SK-N-SH (cell line): ENCODE measurements around the gene MYH16. TPM values are rescaled to one million over a fixed set of nuclear protein-coding genes. Genes with fewer than 3 reads are reported as not detected.

Experiments used
- CTCF ChIA-PET: fragments of 300-600, 350-600 bp; formaldehyde crosslinking; extraction: SDS; loops from one replicate; lab custom pipeline; 2021; lab: Yijun Ruan, JAX
- POLR2A ChIA-PET: fragments of 350-600 bp; sonication (Branson Sonifier 250); formaldehyde crosslinking; extraction: SDS; loops from one replicate; lab custom pipeline; 2020; ENCODE audit warnings: antibody characterized with exemption, inconsistent platforms; lab: Yijun Ruan, JAX
- DNase-seq: peaks from one replicate; pipeline ENCODE4 v3.0.0; 2012
- H2AFZ ChIP-seq: fragments of 200-600 bp; sonication (generic); 2 replicates; pipeline ENCODE4 v1.8.1; 2016; ENCODE audit warnings: antibody characterized with exemption, mild to moderate bottlenecking, low read depth
- H3F3A ChIP-seq: fragments of 200-600 bp; sonication (generic); replicated peaks from 2 replicates; pipeline ENCODE3; 2016; ENCODE audit warnings: antibody characterized with exemption, mild to moderate bottlenecking; ENCODE audit not compliant: insufficient read depth
- H3K27ac ChIP-seq, 2 experiments: fragments of 200-500 bp in 1 of 2; fragments of 200-600 bp in 1 of 2; sonication (Bioruptor generic) in 1 of 2; sonication (generic), shearing (Covaris generic) in 1 of 2; 2 replicates each; pipeline versions ENCODE4 v1.5.1 to v1.6.1; 2014 to 2016; ENCODE audit warnings: low read depth in 2 of 2, inconsistent platforms in 1 of 2, low read length in 1 of 2, mild to moderate bottlenecking in 1 of 2, mixed read lengths in 1 of 2
- H3K27me3 ChIP-seq: fragments of 200-600 bp; sonication (generic), shearing (Covaris generic); 2 replicates; pipeline ENCODE4 v1.6.1; 2016; ENCODE audit warnings: mixed run types; ENCODE audit not compliant: insufficient read depth
- H3K36me3 ChIP-seq, 2 experiments: fragments of 200-500 bp in 1 of 2; fragments of 200-600 bp in 1 of 2; sonication (Bioruptor generic) in 1 of 2; sonication (generic) in 1 of 2; replicated peaks in 1 of 2; 2 replicates each; pipeline versions ENCODE3 to v1.5.1; 2014 to 2016; ENCODE audit warnings: low read length in 1 of 2, mild to moderate bottlenecking in 1 of 2; ENCODE audit not compliant: insufficient read depth in 2 of 2, control insufficient read depth in 1 of 2
- H3K4me1 ChIP-seq, 2 experiments: fragments of 200-500 bp in 1 of 2; fragments of 200-600 bp in 1 of 2; sonication (Bioruptor generic) in 1 of 2; sonication (generic), shearing (Covaris generic) in 1 of 2; 2 replicates each; pipeline versions ENCODE4 v1.5.1 to v1.6.1; 2014 to 2016; ENCODE audit warnings: low read depth in 1 of 2, low read length in 1 of 2, mixed run types in 1 of 2; ENCODE audit not compliant: insufficient read depth in 2 of 2, control insufficient read depth in 1 of 2
- H3K4me2 ChIP-seq: fragments of 200-600 bp; sonication (generic), shearing (Covaris generic); 2 replicates; pipeline ENCODE4 v1.6.1; 2017; ENCODE audit warnings: mixed run types
- H3K4me3 ChIP-seq, 2 experiments: fragments of 200-500 bp in 1 of 2; fragments of 200-600 bp in 1 of 2; sonication (Bioruptor generic) in 1 of 2; sonication (generic), shearing (Covaris generic) in 1 of 2; 2 replicates each; pipeline versions ENCODE4 v1.5.1 to v1.8.1; 2014 to 2016; ENCODE audit warnings: low read depth in 2 of 2, inconsistent platforms in 1 of 2, low read length in 1 of 2, mild to moderate bottlenecking in 1 of 2, mixed read lengths in 1 of 2, moderate library complexity in 1 of 2
- H3K79me2 ChIP-seq: fragments of 200-600 bp; sonication (generic); 2 replicates; pipeline ENCODE4 v1.8.1; 2017; ENCODE audit warnings: mild to moderate bottlenecking; ENCODE audit not compliant: insufficient read depth
- H3K9ac ChIP-seq: fragments of 200-600 bp; sonication (generic); 2 replicates; pipeline ENCODE4 v1.6.1; 2017; ENCODE audit warnings: mixed run types
- H3K9me2 ChIP-seq: fragments of 200-600 bp; sonication (generic); 2 replicates; pipeline ENCODE4 v1.6.1; 2017; ENCODE audit warnings: mixed run types
- H3K9me3 ChIP-seq: fragments of 200-600 bp; sonication (generic); 2 replicates; pipeline ENCODE4 v1.6.1; 2017; ENCODE audit warnings: mixed run types, mild to moderate bottlenecking, moderate library complexity
- H4K20me1 ChIP-seq: fragments of 200-600 bp; sonication (generic); 2 replicates; pipeline ENCODE4 v1.6.1; 2017; ENCODE audit warnings: mild to moderate bottlenecking, mixed run types; ENCODE audit not compliant: insufficient read depth
- ELF1 ChIP-seq: IDR thresholded peaks from 2 replicates; pipeline ENCODE4 v1.4.0; 2012
- EP300 ChIP-seq, 2 experiments: IDR thresholded peaks; 2 replicates each; pipeline versions ENCODE4 v1.4.0 to v1.6.1; 2012; ENCODE audit warnings: borderline replicate concordance in 1 of 2, low read depth in 1 of 2, low read length in 1 of 2
- FOXJ3 ChIP-seq: sonication (generic); formaldehyde crosslinking; IDR thresholded peaks from 2 replicates; pipeline ENCODE4 v1.5.1; 2020; ENCODE audit warnings: mild to moderate bottlenecking, missing genetic modification reagents
- GATA2 ChIP-seq: sonication (generic); formaldehyde crosslinking; IDR thresholded peaks from 2 replicates; pipeline ENCODE4 v1.5.0; 2020; ENCODE audit warnings: mild to moderate bottlenecking, missing genetic modification reagents
- MEF2A ChIP-seq: IDR thresholded peaks from 2 replicates; pipeline ENCODE4 v1.4.0; 2012; ENCODE audit warnings: low read depth, borderline replicate concordance
- POLR2AphosphoS5 ChIP-seq: IDR thresholded peaks from 2 replicates; pipeline ENCODE4 v1.6.1; 2012; ENCODE audit warnings: low read depth, low read length
- RCOR1 ChIP-seq: fragments of 150-350 bp; IDR thresholded peaks from 2 replicates; pipeline ENCODE4 v1.6.1; 2017; ENCODE audit warnings: antibody characterized with exemption, low read length
- RFX5 ChIP-seq: IDR thresholded peaks from 2 replicates; pipeline ENCODE4 v1.6.1; 2012; ENCODE audit warnings: mild to moderate bottlenecking, improper control_type of control experiment, low read length
- RXRA ChIP-seq: IDR thresholded peaks from 2 replicates; pipeline ENCODE4 v1.4.0; 2012; ENCODE audit warnings: low read depth, mild to moderate bottlenecking, borderline replicate concordance
- SMC3 ChIP-seq: IDR thresholded peaks from 2 replicates; pipeline ENCODE4 v1.6.1; 2012; ENCODE audit warnings: low read depth, low read length, improper control_type of control experiment
- TEAD4 ChIP-seq: IDR thresholded peaks from 2 replicates; pipeline ENCODE4 v1.4.0; 2012; ENCODE audit warnings: mild to moderate bottlenecking, borderline replicate concordance; ENCODE audit not compliant: insufficient read depth
- WGBS: methylation state at CpG from one replicate; pipeline ENCODE4 v1.1.6; 2017; ENCODE audit warnings: low lambda C conversion rate; 5-methylcytosine and 5-hydroxymethylcytosine counted together
- polyA plus RNA-seq, 3 experiments: library from polyadenylated mRNA; depleted of rRNA; stranded (reverse); fragments of >200 nt; gene quantifications; 2 replicates each; pipeline ENCODE4 v1.2.3, GENCODE V29; 2012
- TF ChIP-seq, protein P1 (sequence below): IDR thresholded peaks from 2 replicates; pipeline ENCODE4 v1.4.0; 2012; ENCODE audit warnings: low read depth, borderline replicate concordance
- TF ChIP-seq, protein P2 (sequence below): fragments of 150-350 bp; IDR thresholded peaks from 2 replicates; pipeline ENCODE4 v1.6.1; 2016; ENCODE audit warnings: mild to moderate bottlenecking, low read depth, low read length
- TF ChIP-seq, protein P3 (sequence below): IDR thresholded peaks from 2 replicates; pipeline ENCODE4; 2012
- TF ChIP-seq, protein P4 (sequence below): IDR thresholded peaks from 2 replicates; pipeline ENCODE4 v1.4.0; 2012; ENCODE audit warnings: low read depth

Gene MYH16
- polyA plus RNA-seq, 1 of the 3 experiments (the other 2 are of a cell fraction) = 0.41 TPM

DNA sequence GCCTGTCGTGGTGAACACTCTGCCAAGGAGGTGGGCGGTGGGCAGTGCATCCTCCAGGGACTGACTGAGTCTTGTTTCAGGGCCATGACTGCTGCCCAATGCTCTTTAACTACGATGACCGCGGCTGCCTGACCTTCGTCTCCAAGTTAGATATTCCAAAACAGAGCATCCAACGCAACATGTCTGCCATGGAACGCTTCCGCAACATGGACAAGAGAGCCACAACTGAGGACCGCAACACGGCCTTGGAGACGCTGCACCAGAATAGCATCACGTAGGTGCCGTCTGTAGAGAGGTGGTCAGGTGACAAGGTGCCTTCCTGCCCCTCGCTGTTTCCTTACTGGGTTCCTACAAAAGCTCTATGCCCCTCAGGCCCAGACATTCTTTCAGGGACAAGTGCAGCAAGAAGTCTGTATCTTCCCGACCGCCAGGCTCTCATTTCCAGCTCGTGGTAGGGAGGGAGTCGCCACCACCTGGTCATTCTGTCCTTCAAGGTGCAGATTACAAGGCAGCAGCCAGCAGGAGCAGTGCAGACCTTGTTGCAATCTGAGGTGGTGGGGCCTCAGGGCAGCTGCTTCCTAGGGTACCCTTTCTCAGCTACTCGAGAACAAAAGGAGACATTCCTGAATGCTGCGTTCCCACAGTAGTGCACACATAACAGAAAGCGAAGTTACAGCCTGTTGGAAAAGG, 87.0 kb downstream of the MYH16 start:
- Histone ChIP-seq H3K9ac (no peak overlapping the region), H2AFZ (no peak overlapping the region), H3K9me2 (no peaks in the 10 kb centered on the region), H3K79me2 (no peaks in the 10 kb centered on the region)
- TF ChIP-seq RCOR1 (no peak), TEAD4 (no peak), POLR2AphosphoS5 (no peak), FOXJ3 (CRISPR knock-in tag) (no peak), EP300 (IDR thresholded peaks at IDR 0.05; ENCODE audit: borderline replicate concordance in 1 of 2, low read depth in 1 of 2, low read length in 1 of 2) (no peak), RFX5 (no peak), ELF1 (no peak), SMC3 (no peak), RXRA (no peak), GATA2 (no peak), MEF2A (no peak)
- TF ChIP-seq, protein P1, sequence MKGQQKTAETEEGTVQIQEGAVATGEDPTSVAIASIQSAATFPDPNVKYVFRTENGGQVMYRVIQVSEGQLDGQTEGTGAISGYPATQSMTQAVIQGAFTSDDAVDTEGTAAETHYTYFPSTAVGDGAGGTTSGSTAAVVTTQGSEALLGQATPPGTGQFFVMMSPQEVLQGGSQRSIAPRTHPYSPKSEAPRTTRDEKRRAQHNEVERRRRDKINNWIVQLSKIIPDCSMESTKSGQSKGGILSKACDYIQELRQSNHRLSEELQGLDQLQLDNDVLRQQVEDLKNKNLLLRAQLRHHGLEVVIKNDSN = no peak
- TF ChIP-seq, protein P2, sequence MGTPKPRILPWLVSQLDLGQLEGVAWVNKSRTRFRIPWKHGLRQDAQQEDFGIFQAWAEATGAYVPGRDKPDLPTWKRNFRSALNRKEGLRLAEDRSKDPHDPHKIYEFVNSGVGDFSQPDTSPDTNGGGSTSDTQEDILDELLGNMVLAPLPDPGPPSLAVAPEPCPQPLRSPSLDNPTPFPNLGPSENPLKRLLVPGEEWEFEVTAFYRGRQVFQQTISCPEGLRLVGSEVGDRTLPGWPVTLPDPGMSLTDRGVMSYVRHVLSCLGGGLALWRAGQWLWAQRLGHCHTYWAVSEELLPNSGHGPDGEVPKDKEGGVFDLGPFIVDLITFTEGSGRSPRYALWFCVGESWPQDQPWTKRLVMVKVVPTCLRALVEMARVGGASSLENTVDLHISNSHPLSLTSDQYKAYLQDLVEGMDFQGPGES = no peak
- TF ChIP-seq, protein P3, sequence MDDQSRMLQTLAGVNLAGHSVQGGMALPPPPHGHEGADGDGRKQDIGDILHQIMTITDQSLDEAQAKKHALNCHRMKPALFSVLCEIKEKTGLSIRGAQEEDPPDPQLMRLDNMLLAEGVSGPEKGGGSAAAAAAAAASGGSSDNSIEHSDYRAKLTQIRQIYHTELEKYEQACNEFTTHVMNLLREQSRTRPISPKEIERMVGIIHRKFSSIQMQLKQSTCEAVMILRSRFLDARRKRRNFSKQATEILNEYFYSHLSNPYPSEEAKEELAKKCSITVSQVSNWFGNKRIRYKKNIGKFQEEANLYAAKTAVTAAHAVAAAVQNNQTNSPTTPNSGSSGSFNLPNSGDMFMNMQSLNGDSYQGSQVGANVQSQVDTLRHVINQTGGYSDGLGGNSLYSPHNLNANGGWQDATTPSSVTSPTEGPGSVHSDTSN = no peak
- TF ChIP-seq, protein P4, sequence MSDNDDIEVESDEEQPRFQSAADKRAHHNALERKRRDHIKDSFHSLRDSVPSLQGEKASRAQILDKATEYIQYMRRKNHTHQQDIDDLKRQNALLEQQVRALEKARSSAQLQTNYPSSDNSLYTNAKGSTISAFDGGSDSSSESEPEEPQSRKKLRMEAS = no peak
- TF ChIP-seq, all 33 proteins: peak for 0
- no peak overlapping the region for H3K4me2 ChIP-seq
- H3K4me3 ChIP-seq = no peak overlapping the region
- peaks cover 8% of the 10 kb centered on the region for H4K20me1 ChIP-seq
- 95% methylated on average over 22 of the region's 22 CpGs for WGBS
- H3K27me3 ChIP-seq = no peaks in the 10 kb centered on the region
- H3K4me1 ChIP-seq = peaks cover 0 to 3% of the 10 kb centered on the region in 2 experiments; a peak in 1 of 4 replicates
- ChIA-PET POLR2A (no interaction called here), CTCF (interaction anchor here (0.8 to 1.7 kb wide), 3 partner anchors 11 to 22 kb away, joined by 4 to 5 read pairs (median 4); no protein-coding TSS in a partner anchor)
- no peak for DNase-seq
- peaks cover 21% of the 10 kb centered on the region for H3F3A ChIP-seq
- H3K27ac ChIP-seq = no peak overlapping the region
- no peaks in the 10 kb centered on the region for H3K9me3 ChIP-seq
- peaks cover 51 to 78% of the 10 kb centered on the region in 2 experiments for H3K36me3 ChIP-seq

Other genes with a start within 250 kb of the MYH16 start
- 12.9 and 13.8 TPM in 2 replicates for gene SMURF1, start 128.7 kb upstream of the MYH16 start, polyA plus RNA-seq (2012; rRNA removed)
- not detected in 2 replicates for gene KPNA7, start 64.7 kb upstream of the MYH16 start, polyA plus RNA-seq (2012; rRNA removed)
- 262 and 306 TPM in 2 replicates for gene ARPC1A, start 53.1 kb downstream of the MYH16 start, polyA plus RNA-seq (2012; rRNA removed)
- 549 and 836 TPM in 2 replicates for gene ARPC1B, start 101.9 kb downstream of the MYH16 start, polyA plus RNA-seq (2012; rRNA removed)
- 296 and 389 TPM in 2 replicates for gene PDAP1, start 135.8 kb downstream of the MYH16 start, polyA plus RNA-seq (2012; rRNA removed)
- 124 and 162 TPM in 2 replicates for gene BUD31, start 136.1 kb downstream of the MYH16 start, polyA plus RNA-seq (2012; rRNA removed)
- 7.4 and 8.2 TPM in 2 replicates for gene PTCD1, start 166.0 kb downstream of the MYH16 start, polyA plus RNA-seq (2012; rRNA removed)
- 101 and 107 TPM in 2 replicates for gene CPSF4, start 166.1 kb downstream of the MYH16 start, polyA plus RNA-seq (2012; rRNA removed)
- 2,495 and 4,591 TPM in 2 replicates for gene ATP5MF, start 193.3 kb downstream of the MYH16 start, polyA plus RNA-seq (2012; rRNA removed)
- gene ZNF789, start 200.1 kb downstream of the MYH16 start, polyA plus RNA-seq (2012; rRNA removed) = 27.7 and 34.5 TPM in 2 replicates
- gene ZNF394, start 227.4 kb downstream of the MYH16 start, polyA plus RNA-seq (2012; rRNA removed) = 19.6 and 19.8 TPM in 2 replicates
- gene ZKSCAN5, start 231.8 kb downstream of the MYH16 start, polyA plus RNA-seq (2012; rRNA removed) = 7.5 and 9.1 TPM in 2 replicates